GM03348 (cell line): Measurements from ENCODE around the gene TATDN3.
"Not testable (repeated sequence)": the region's sequence is repeated elsewhere in the genome, so short reads cannot be mapped to it uniquely, and the experiment has no call there.

Experiments used
- DNase-seq: peaks from one replicate; pipeline ENCODE4 v3.0.0; 2012; ENCODE audit warnings: low spot score

The TATDN3 gene

DNA sequence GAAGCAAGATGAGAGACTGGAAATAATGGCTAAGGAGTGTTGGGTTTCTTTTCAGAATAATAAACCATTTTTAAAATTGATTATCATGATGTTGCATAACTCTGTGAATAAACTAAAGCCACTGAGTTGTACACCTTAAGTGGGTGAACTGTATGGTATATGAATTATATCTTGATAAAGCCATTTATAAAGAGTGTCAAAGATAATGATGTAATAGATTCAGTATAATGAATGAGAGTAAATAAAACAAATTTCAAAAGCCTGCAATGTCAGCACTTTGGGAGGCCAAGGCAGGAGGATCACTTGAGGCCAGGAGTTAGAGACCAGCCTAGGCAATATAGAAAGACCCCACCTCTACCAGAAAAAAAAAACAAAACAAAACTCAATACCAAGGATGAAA, 16.5 kb upstream of the TATDN3 start:
- no peak for DNase-seq

DNA sequence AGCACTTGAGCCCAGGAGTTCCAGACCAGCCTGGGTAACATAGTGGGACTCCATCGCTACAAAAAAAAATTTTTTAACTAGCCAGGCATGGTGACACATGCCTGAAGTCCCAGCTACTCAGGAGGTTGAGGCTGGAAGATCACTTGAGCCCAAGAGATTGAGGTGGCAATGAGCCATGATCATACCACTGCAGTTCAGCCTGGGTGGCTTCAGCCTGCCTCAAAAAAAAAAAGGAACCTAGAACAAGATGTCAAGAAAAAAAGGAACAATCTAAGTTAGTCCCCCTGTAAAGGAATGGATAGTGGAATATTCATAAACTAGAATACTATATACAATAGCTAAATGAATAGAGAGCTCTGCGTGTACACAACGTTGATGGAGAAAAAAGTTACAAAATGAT, 14.5 kb upstream of the TATDN3 start:
- no peak for DNase-seq

- DNase-seq = not testable (repeated sequence)
Measured at GRCh38 chr1:212779086-212779485, 12.6 kb upstream of the TATDN3 start.

DNA sequence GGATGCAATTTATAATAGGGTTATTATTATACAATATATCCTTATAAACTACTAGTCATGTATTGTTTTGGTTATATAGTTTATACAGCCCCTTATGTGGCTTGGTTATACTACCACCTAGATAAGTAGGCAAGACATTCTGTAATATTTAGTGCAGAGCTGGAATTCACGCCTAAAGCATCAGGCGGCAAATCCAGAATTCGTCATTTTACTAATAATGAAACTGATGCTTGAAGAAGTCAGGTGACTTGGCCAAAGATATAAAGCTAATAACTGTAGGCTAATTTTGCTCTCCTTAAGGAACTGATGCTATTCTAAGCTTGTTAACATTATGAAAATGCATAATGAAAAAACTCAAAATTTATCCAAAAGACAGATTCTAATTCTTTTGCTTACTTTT, 10.9 kb upstream of the TATDN3 start:
- no peak for DNase-seq

GRCh38 chr1:212781225-212781624, 10.5 kb upstream of the TATDN3 start:
- DNase-seq = no peak

GRCh38 chr1:212782422-212783154, 9.1 kb upstream of the TATDN3 start:
- DNase-seq = peak; percentile 35

DNA sequence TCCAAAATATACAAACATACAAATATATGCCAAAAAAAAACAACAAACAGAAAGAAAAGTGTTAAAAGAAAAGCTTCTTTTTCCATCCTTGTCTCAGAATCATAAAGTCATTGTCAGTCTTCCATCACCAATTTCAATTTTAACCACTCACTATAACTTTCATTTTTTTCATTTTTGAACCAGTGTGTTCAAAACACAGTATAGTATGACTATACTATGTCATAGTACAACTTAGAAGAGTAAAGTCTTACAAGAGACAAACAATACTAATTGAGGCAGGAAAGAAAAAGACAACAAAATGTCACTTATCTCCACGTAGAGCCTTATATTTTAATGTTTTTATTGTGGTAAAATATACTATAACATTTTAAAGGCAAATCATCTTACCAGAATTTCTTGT, 7.7 kb upstream of the TATDN3 start:
- DNase-seq = no peak

GRCh38 chr1:212785871-212786270, 5.8 kb upstream of the TATDN3 start:
- DNase-seq = no peak

GRCh38 chr1:212791261-212791675, 426 bp upstream of the TATDN3 start:
- peak; percentile 88 for DNase-seq

GRCh38 chr1:212792396-212792908, 758 bp downstream of the TATDN3 start:
- no peak for DNase-seq

DNA sequence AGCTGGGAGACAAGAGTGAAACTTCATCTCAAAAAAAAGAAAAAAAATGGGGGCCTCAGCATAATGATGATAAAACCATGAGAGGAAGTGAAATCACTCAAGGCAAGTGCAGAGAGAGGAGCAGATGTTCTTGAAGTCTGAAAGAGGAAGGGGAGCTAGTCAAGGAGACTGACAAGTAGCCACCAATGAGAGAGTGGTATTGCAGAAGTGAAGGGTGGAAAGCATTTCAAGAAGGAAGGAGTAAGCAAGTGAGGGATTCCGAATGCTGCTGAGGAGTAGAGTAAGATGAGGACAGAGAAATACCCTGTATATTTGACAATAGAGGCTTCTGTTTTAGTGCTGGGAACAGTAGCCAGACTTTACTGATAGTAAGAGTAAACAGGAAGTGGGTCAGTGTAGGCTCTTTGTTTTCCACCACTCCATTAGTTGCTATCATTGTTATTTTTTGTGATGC, 2.9 kb downstream of the TATDN3 start:
- no peak for DNase-seq

GRCh38 chr1:212797681-212798080, 6.0 kb downstream of the TATDN3 start:
- DNase-seq = no peak

DNA sequence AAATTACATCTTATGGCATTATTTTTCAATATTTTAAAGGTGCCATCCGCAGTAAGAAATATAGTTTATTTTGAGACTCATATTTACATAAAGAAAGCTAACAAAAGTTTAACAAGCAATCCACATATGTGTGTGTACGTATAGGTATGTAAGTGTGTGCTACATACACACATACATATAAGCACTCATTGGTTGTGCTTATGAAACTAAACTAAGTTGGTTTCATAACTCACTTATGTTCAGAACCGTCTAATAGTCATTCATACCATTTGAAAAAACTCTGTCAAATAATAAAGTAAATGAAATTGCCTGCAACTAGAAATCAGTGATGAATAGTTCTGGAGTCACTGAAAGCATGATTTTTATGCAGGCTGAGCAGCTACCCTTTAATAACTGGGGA, 14.1 kb downstream of the TATDN3 start:
- DNase-seq = no peak

GRCh38 chr1:212814537-212815334, 23.0 kb downstream of the TATDN3 start:
- peak; percentile 14 for DNase-seq

GRCh38 chr1:212816567-212817278, 25.0 kb downstream of the TATDN3 start:
- no peak for DNase-seq

- DNase-seq = no peak
Measured at GRCh38 chr1:212819726-212820125, 28.0 kb downstream of the TATDN3 start.

DNA sequence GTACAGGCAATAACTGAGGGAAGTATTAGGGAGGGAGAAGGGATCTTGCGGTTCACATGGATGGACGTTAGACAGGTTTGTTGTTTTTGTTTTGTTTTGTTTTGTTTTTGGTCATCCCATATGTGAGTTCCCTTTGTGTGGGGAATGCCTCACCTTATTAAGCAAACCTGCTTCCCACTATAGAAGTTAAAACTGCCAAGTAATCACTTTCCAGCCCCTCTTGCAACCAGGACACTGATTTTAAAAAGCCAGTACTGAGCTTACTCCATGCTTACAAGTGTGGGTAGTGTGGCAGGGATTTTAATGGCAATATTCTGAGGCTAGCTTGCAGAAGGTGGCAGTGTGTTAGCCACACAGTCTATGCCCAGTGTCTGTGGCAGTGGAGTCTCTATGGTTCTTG, 29.3 kb downstream of the TATDN3 start:
- DNase-seq = no peak

- no peak for DNase-seq
Measured at GRCh38 chr1:212822956-212823355, 31.3 kb downstream of the TATDN3 start.

DNA sequence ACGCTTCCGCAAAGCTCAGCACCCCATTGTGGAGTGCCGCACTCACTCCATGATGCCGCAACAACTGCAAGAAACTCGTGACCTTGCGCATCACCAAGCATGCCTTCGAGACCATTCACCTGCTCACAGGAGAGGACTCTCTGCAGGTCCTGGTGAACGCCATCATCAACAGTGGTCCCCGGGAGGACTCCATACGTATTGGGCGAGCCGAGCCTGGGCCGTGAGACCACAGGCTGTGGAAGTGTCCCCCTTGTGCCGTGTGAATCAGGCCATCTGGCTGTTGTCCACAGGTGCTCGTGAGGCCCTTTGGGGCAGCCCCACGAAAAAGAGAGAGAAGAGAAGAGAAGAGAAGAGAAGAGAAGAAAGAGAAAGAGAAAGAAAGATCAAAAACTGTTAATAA, 32.5 kb downstream of the TATDN3 start:
- DNase-seq = no peak

- no peak for DNase-seq
Measured at GRCh38 chr1:212825798-212826452, 34.2 kb downstream of the TATDN3 start.

DNA sequence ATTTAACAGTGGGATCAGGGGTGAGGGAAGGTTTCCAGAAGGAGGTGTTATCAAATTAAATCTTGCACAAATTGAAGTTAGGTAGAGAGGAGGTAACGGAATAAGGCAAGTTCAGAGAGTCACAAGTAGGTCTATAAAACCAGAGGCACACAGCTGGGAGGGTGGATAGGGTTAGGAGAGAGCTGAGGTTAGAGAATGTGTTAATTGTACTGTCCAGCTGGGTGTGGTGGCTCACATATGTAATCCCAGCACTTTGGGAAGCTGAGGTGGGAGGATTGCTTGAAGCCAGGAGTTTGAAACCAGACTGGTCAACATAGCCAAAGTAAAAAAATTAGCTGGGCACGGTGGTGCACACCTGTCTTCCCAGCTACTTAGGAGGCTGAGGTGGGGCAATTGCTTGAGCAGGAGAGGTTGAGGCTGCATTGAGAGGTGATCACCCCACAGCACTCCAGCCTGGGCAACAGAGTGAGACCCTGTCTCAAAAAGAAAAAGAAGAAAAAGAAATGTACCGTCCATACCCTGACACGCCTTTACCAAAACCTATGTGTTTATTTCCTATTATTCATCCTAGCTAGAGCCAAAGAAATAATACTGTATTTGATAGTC, 35.6 kb downstream of the TATDN3 start:
- DNase-seq = no peak

DNA sequence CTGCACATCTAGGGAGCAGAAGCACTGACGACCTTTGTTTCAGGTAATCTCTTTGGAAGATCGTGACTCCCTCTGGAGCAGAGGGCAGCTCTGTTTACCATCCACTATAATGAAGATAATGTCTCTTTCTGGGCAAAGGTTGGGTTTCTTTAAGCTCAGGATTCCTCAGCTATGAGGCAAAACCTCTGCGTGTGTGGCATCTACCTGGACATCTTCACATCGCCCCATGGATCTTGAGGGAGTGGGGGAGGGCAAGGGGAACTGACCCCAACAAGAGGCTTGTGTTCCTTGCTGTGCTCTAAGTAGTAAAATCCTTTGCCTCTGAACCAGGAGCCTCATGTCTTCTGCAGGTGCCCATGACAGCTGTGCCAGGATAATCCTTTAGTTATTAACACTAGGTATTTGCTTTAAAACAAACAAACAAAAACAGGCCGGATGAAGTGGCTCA, 36.2 kb downstream of the TATDN3 start:
- DNase-seq = no peak
